Tibial nerve (tissue), 3 donors: ENCODE data around the gene C3orf38.

Experiments
- CTCF ChIP-seq, 5 experiments: fragments of 200-600 bp in 3 of 5; fragments of 450-650 bp in 2 of 5; sonication (generic) in 3 of 5; IDR thresholded peaks; one replicate each; pipeline ENCODE4 v1.5.1; 2016 to 2019; ENCODE audit warnings: antibody characterized with exemption in 5 of 5, mild to moderate bottlenecking in 3 of 5, moderate library complexity in 2 of 5
- POLR2A ChIP-seq, 2 donors: fragments of 450-650 bp; IDR thresholded peaks; one replicate each; pipeline ENCODE4 v1.6.1; 2017; ENCODE audit warnings: antibody characterized with exemption in 2 of 2, mild to moderate bottlenecking in 2 of 2, moderate library complexity in 2 of 2

DNA sequence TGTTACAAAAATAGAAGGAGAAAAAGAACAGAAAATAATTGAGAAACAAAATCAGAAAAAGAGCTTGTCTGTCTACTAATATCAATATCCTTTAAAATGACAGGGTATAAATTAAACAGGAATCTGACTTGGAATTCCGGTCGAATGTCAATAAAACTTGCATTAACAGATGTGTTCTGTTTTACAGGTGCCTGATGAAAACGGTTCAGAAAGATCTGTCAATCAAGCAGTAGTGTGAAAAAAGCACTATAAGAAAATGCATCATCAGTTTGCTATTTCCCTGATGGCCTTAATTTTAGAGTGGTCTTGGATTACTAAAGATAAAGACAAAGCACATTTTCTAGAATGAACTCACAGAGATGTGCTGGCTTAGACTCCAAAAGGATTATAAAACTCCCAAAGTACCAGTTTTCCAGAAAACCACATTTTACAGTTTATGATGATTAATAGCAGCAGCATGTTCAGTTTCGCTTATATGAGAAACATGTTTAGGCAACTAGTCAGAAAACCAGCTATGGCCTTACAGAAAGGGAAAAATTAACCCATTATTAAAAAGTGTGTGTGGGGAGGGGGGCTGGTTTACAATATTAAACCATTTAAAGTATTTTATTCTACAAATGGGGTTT, 8.2 kb upstream of the C3orf38 start:
- TF ChIP-seq CTCF (IDR thresholded peaks at IDR 0.05) (no peak), POLR2A (IDR thresholded peaks at IDR 0.05) (no peak)
